H1 (cell line): Measurements from ENCODE around the gene KIF22. TPM values are rescaled to one million over a fixed set of nuclear protein-coding genes. Genes with fewer than 3 reads are reported as not detected.

ENCODE experiments used
- CTCF ChIA-PET: fragments of 300-600 bp; sonication (Branson Sonifier 250); formaldehyde crosslinking; loops from one replicate; lab custom pipeline; 2021; ENCODE audit not compliant: partially characterized antibody; lab: Charles Lee
- POLR2A ChIA-PET: fragments of 300-600 bp; sonication (Branson Sonifier 250); formaldehyde crosslinking; loops from one replicate; lab custom pipeline; 2021; ENCODE audit warnings: inconsistent platforms; ENCODE audit not compliant: partially characterized antibody; lab: Charles Lee
- DNase-seq, 2 experiments: peaks; one replicate each; pipeline versions ENCODE4 v3.0.0 to v3.0.0-alpha.2; 2010 to 2022; ENCODE audit warnings: low spot score in 2 of 2, low read depth in 1 of 2, mixed read lengths in 1 of 2
- FAIRE-seq: peaks from 2 replicates; lab custom pipeline; 2011; peaks lifted over from hg19 to GRCh38; lab: Jason Lieb, UNC
- H2AFZ ChIP-seq: 2 replicates; pipeline ENCODE4 v1.8.1; 2012; ENCODE audit warnings: low read length, inconsistent platforms
- H2AK5ac ChIP-seq: 2 replicates; pipeline ENCODE4 v1.6.1; 2013; ENCODE audit warnings: low read depth, low read length
- H2BK120ac ChIP-seq: replicated peaks from 2 replicates; pipeline ENCODE3; 2013; ENCODE audit warnings: low read depth, low read length, inconsistent platforms
- H2BK12ac ChIP-seq: 2 replicates; pipeline ENCODE4 v1.6.1; 2013; ENCODE audit warnings: low read depth, low read length
- H2BK15ac ChIP-seq: 2 replicates; pipeline ENCODE4 v1.6.1; 2013; ENCODE audit warnings: low read length
- H2BK20ac ChIP-seq: 2 replicates; pipeline ENCODE4 v1.6.1; 2013; ENCODE audit warnings: low read length
- H2BK5ac ChIP-seq: 2 replicates; pipeline ENCODE4 v1.6.1; 2013; ENCODE audit warnings: low read depth, low read length
- H3K14ac ChIP-seq: 2 replicates; pipeline ENCODE4 v1.6.1; 2013; ENCODE audit warnings: inconsistent platforms; ENCODE audit not compliant: insufficient read length
- H3K18ac ChIP-seq: 2 replicates; pipeline ENCODE4 v1.6.1; 2013; ENCODE audit warnings: low read length; ENCODE audit errors: extremely low read depth
- H3K23ac ChIP-seq: 2 replicates; pipeline ENCODE4 v1.6.1; 2013; ENCODE audit warnings: inconsistent platforms; ENCODE audit not compliant: insufficient read length
- H3K23me2 ChIP-seq: 2 replicates; pipeline ENCODE4 v1.6.1; 2013; ENCODE audit warnings: low read depth, low read length
- H3K27ac ChIP-seq: 2 replicates; pipeline ENCODE4 v1.6.1; 2011; ENCODE audit warnings: low read depth, low read length, inconsistent platforms
- H3K27me3 ChIP-seq, 4 experiments: replicated peaks in 1 of 4; 1 replicate in 1 of 4; 2 replicates in 3 of 4; pipeline versions ENCODE4 v1.6.1 to v1.8.1; 2011 to 2013; ENCODE audit warnings: low read length in 3 of 4, mild to moderate bottlenecking in 3 of 4, inconsistent platforms in 2 of 4, mixed read lengths in 2 of 4, moderate library complexity in 1 of 4; ENCODE audit not compliant: control insufficient read depth in 3 of 4, insufficient read depth in 3 of 4; ENCODE audit errors: extremely low read depth in 1 of 4
- H3K36me3 ChIP-seq, 4 experiments: 2 replicates each; pipeline versions ENCODE4 v1.6.1 to v1.8.1; 2011 to 2013; ENCODE audit warnings: mild to moderate bottlenecking in 4 of 4, low read length in 3 of 4, moderate library complexity in 2 of 4, control low read depth in 1 of 4, inconsistent platforms in 1 of 4; ENCODE audit not compliant: insufficient read depth in 4 of 4, control insufficient read depth in 2 of 4
- H3K4ac ChIP-seq: replicated peaks from 2 replicates; pipeline ENCODE3; 2013; ENCODE audit warnings: low read length, low read depth, mixed read lengths, inconsistent platforms; ENCODE audit not compliant: insufficient read length
- H3K4me1 ChIP-seq, 4 experiments: replicated peaks in 1 of 4; 1 replicate in 1 of 4; 2 replicates in 3 of 4; pipeline versions ENCODE4 v1.6.1 to v1.8.1; 2011 to 2013; ENCODE audit warnings: low read length in 3 of 4, inconsistent platforms in 2 of 4, mixed read lengths in 1 of 4; ENCODE audit not compliant: insufficient read depth in 4 of 4, control insufficient read depth in 3 of 4
- H3K4me2 ChIP-seq, 2 experiments: 2 replicates each; pipeline versions ENCODE4 v1.6.1 to v1.8.1; 2011 to 2013; ENCODE audit warnings: low read depth in 2 of 2, low read length in 2 of 2, control low read depth in 1 of 2, inconsistent platforms in 1 of 2, mild to moderate bottlenecking in 1 of 2; ENCODE audit not compliant: insufficient read depth in 1 of 2
- H3K4me3 ChIP-seq, 4 experiments: fragments of 200-600, 300-600 bp in 1 of 4; sonication (generic), shearing (Covaris generic), sonication (Bioruptor Twin) in 1 of 4; 2 replicates each; pipeline versions ENCODE4 v1.5.1 to v1.8.1; 2011 to 2016; ENCODE audit warnings: low read length in 4 of 4, low read depth in 3 of 4, control low read depth in 2 of 4, inconsistent platforms in 2 of 4, mild to moderate bottlenecking in 2 of 4, mixed read lengths in 1 of 4, moderate library complexity in 1 of 4; ENCODE audit not compliant: insufficient read depth in 2 of 4; ENCODE audit errors: extremely low read depth in 1 of 4
- H3K56ac ChIP-seq: replicated peaks from 2 replicates; pipeline ENCODE3; 2013; ENCODE audit warnings: low read depth, mild to moderate bottlenecking, mixed read lengths, low read length, inconsistent platforms; ENCODE audit not compliant: insufficient read length
- H3K79me1 ChIP-seq: 2 replicates; pipeline ENCODE4 v1.6.1; 2013; ENCODE audit warnings: low read depth, low read length, control low read depth
- H3K79me2 ChIP-seq, 2 experiments: 2 replicates each; pipeline versions ENCODE4 v1.6.1 to v1.8.1; 2012 to 2013; ENCODE audit warnings: low read length in 2 of 2, mild to moderate bottlenecking in 2 of 2, inconsistent platforms in 1 of 2; ENCODE audit not compliant: insufficient read depth in 2 of 2, control insufficient read depth in 1 of 2
- H3K9ac ChIP-seq, 4 experiments: replicated peaks in 1 of 4; 1 replicate in 1 of 4; 2 replicates in 3 of 4; pipeline versions ENCODE4 v1.6.1 to v1.8.1; 2011 to 2013; ENCODE audit warnings: low read depth in 3 of 4, low read length in 3 of 4, control low read depth in 2 of 4, mild to moderate bottlenecking in 2 of 4, moderate library complexity in 2 of 4, inconsistent platforms in 1 of 4; ENCODE audit errors: extremely low read depth in 1 of 4
- H3K9me3 ChIP-seq, 2 experiments: 2 replicates each; pipeline versions ENCODE4 v1.6.1 to v1.8.1; 2012 to 2013; ENCODE audit warnings: mild to moderate bottlenecking in 2 of 2, moderate library complexity in 2 of 2, control low read depth in 1 of 2, inconsistent platforms in 1 of 2, low read depth in 1 of 2, low read length in 1 of 2, mixed read lengths in 1 of 2; ENCODE audit not compliant: insufficient read depth in 2 of 2
- H4K20me1 ChIP-seq, 2 experiments: replicated peaks in 1 of 2; 2 replicates each; pipeline versions ENCODE3 to v1.8.1; 2011 to 2013; ENCODE audit warnings: inconsistent platforms in 2 of 2, low read length in 2 of 2, mild to moderate bottlenecking in 1 of 2; ENCODE audit not compliant: insufficient read depth in 2 of 2, control insufficient read depth in 1 of 2
- H4K5ac ChIP-seq: 2 replicates; pipeline ENCODE4 v1.6.1; 2013; ENCODE audit warnings: low read length, low read depth, mixed read lengths, inconsistent platforms; ENCODE audit not compliant: insufficient read length
- H4K8ac ChIP-seq: 2 replicates; pipeline ENCODE4 v1.8.0; 2013; ENCODE audit warnings: mild to moderate bottlenecking, moderate library complexity, low read length, inconsistent platforms; ENCODE audit not compliant: insufficient read depth; ENCODE audit errors: extremely low read depth
- H4K91ac ChIP-seq: replicated peaks from 2 replicates; pipeline ENCODE3; 2013; ENCODE audit warnings: low read length, mixed read lengths, inconsistent platforms; ENCODE audit not compliant: insufficient read length
- BRCA1 ChIP-seq: IDR thresholded peaks from 2 replicates; pipeline ENCODE4 v1.6.1; 2012; ENCODE audit warnings: low read depth, low read length, improper control_type of control experiment
- CBX5 ChIP-seq: fragments of 300-800, 300-1000 bp; sonication (generic); IDR thresholded peaks from 2 replicates; pipeline ENCODE4 v1.7.1; 2016; ENCODE audit warnings: antibody characterized with exemption, low read length, low read depth
- CTBP2 ChIP-seq: IDR thresholded peaks from 2 replicates; pipeline ENCODE4 v1.7.0; 2011; ENCODE audit warnings: borderline replicate concordance, mild to moderate bottlenecking, moderate library complexity, mixed read lengths, low read length; ENCODE audit not compliant: insufficient read depth, insufficient read length
- EP300 ChIP-seq, 2 experiments: IDR thresholded peaks; 1 replicate in 1 of 2; 2 replicates in 1 of 2; pipeline ENCODE4 v1.6.1; 2011 to 2012; ENCODE audit warnings: low read depth in 2 of 2, low read length in 2 of 2, mild to moderate bottlenecking in 2 of 2, borderline replicate concordance in 1 of 2, inconsistent platforms in 1 of 2, moderate library complexity in 1 of 2
- POLR2A ChIP-seq, 2 experiments: IDR thresholded peaks; 1 replicate in 1 of 2; 2 replicates in 1 of 2; pipeline ENCODE4 v1.6.1; 2011; ENCODE audit warnings: low read depth in 2 of 2, low read length in 2 of 2, mild to moderate bottlenecking in 2 of 2; ENCODE audit errors: control extremely low read depth in 1 of 2
- POU5F1 ChIP-seq: IDR thresholded peaks from 2 replicates; pipeline ENCODE4 v1.6.1; 2011; ENCODE audit warnings: low read depth, mild to moderate bottlenecking, low read length, moderate library complexity
- WGBS, 2 experiments: shearing (Covaris generic) in 1 of 2; methylation state at CpG; one replicate each; pipeline versions ENCODE4 v1.1.6 to v1.1.7; 2013 to 2015; ENCODE audit warnings: low lambda C conversion rate in 2 of 2, mixed read lengths in 2 of 2, inconsistent platforms in 1 of 2, low coverage in 1 of 2, missing lambda C conversion rate in 1 of 2; ENCODE audit not compliant: insufficient replicate concordance in 2 of 2, insufficient coverage in 1 of 2, insufficient read length in 1 of 2; ENCODE audit errors: extremely low coverage in 1 of 2, missing lambda C conversion rate in 1 of 2; 5-methylcytosine and 5-hydroxymethylcytosine counted together
- polyA plus RNA-seq, 7 experiments: library from polyadenylated mRNA; depleted of rRNA in 3 of 7; stranded (reverse) in 5 of 7; unstranded in 2 of 7; fragments of >200 nt in 5 of 7; fragments of 200-250 nt in 2 of 7; gene quantifications; 1 replicate in 5 of 7; 2 replicates in 1 of 7; 4 replicates in 1 of 7; pipeline versions ENCODE4 v1.2.1 to v1.2.3, GENCODE V29; 2011 to 2013; ENCODE audit warnings: missing spikeins in 2 of 7, mixed read lengths in 2 of 7
- total RNA-seq: library from RNA; stranded (reverse); fragmentation: NEBNext Ultra II Directional; extraction: Animal tissue kit (Norgen Biotek cat#: 25700); gene quantifications from 2 replicates; pipeline ENCODE4 v1.2.1, GENCODE V29; 2021

Gene KIF22
- total and polyA plus RNA-seq, 2 of the 8 experiments (the other 6 are each of a cell fraction or from before 2014, with no cell fraction given) = 139 to 142 TPM

DNA sequence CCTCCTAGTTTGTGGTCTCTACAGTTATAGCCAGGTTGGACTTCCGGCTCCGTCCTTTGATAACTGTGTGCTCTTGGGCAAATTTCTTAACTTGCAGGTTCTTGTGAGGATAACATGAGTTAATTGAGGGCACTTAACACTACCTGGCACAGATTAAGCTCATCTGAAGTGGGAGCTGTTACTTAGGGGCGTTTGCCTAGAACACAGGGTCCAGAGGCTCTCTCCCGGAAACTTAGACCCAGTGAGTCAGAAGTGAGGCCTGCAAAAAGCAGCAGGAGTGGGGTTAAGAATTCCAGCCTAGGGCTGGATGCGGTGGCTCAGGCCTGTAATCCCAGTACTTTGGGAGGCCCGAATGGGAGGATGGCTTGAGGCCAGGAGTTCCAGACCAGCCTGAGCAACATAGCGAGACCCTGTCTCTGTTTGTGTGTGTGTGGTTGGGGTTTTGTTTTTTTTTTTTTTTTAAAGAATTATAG is 31.1 kb downstream of the KIF22 start:
- ChIA-PET POLR2A (interaction anchor here (1.0 to 16.6 kb wide), 9 partner anchors 11 to 211 kb away, joined by 3 to 167 read pairs (median 5); no protein-coding TSS in a partner anchor), CTCF (interaction anchor here (1.0 to 17.5 kb wide), 4 partner anchors 31 to 234 kb away, joined by 3 to 212 read pairs (median 3); no protein-coding TSS in a partner anchor)
- FAIRE-seq = no peak
- Histone ChIP-seq H4K91ac (no peak overlapping the region), H2AFZ (no peak overlapping the region), H4K5ac (no peak overlapping the region), H3K4me3 (no peak overlapping the region), H3K9ac (no peak overlapping the region; a peak in 1 of 7 replicates), H2BK5ac (no peak overlapping the region), H3K4me1 (peaks cover 0 to 9% (median 5%) of the 10 kb centered on the region in 4 experiments; a peak in 5 of 7 replicates), H3K4ac (no peak overlapping the region), H3K36me3 (peaks cover 12 to 23% (median 18%) of the 10 kb centered on the region in 4 experiments), H3K56ac (no peak overlapping the region), H3K27me3 (no peaks in the 10 kb centered on the region), H3K18ac (no peak overlapping the region), H3K14ac (no peak overlapping the region), H2AK5ac (no peak overlapping the region), H3K4me2 (no peak overlapping the region), H4K20me1 (peaks cover 2 to 4% of the 10 kb centered on the region in 2 experiments), H2BK15ac (no peak overlapping the region), H3K23me2 (peaks cover 4% of the 10 kb centered on the region), H3K27ac (no peak overlapping the region), H2BK12ac (no peak overlapping the region), H3K23ac (no peak overlapping the region), H3K79me2 (peaks cover 0 to 18% of the 10 kb centered on the region in 2 experiments; a peak in 1 of 4 replicates), H3K9me3 (no peaks in the 10 kb centered on the region), H2BK20ac (no peak overlapping the region), H3K79me1 (peaks cover 5% of the 10 kb centered on the region; the same call in 1 of the 2 replicates), H2BK120ac (no peak overlapping the region), H4K8ac (no peak overlapping the region)
- no peak for TF ChIP-seq POU5F1
- TF ChIP-seq CBX5 = no peak
- no peak for TF ChIP-seq CTBP2
- no peak for TF ChIP-seq EP300 (IDR thresholded peaks at IDR 0.05; ENCODE audit: borderline replicate concordance in 1 of 2, low read depth in 2 of 2, low read length in 2 of 2)
- TF ChIP-seq POLR2A (IDR thresholded peaks at IDR 0.05; ENCODE audit: control extremely low read depth in 1 of 2, low read depth in 2 of 2, low read length in 2 of 2) = peak in 1 of 2 experiments; percentile 14; a peak in 1 of 3 replicates
- TF ChIP-seq BRCA1 = no peak
- 85% methylated on average over 7 of the region's 7 CpGs; no CpG with 5 or more reads in 1 of the 2 experiments for WGBS, 2 experiments
- no peak for DNase-seq
